GM12878 (cell line): ENCODE measurements around the gene KRCC1. TPM values are rescaled to one million over a fixed set of nuclear protein-coding genes. Genes with fewer than 3 reads are reported as not detected.

ENCODE experiments used
- ATAC-seq: fragments of 200-7000 bp; cut with Tn5 transposase; 3 replicates; pipeline ENCODE4 v1.9.1; 2020; ENCODE audit warnings: mild to moderate bottlenecking, moderate library complexity
- BruUV-seq: library from RNA; stranded (reverse); fragments of 400-500 nt; replicated peaks from 2 replicates; lab custom pipeline; 2021; lab: Mats Ljungman, UMichigan
- CTCF ChIA-PET: fragments of 300-600 bp; sonication (Branson Sonifier 250); formaldehyde crosslinking; extraction: SDS; loops from one replicate; lab custom pipeline; 2021; ENCODE audit warnings: inconsistent platforms; lab: Yijun Ruan, JAX
- POLR2A ChIA-PET: fragments of 350-600 bp; formaldehyde crosslinking; extraction: SDS; loops from one replicate; lab custom pipeline; 2021; ENCODE audit warnings: inconsistent platforms; lab: Charles Lee
- RAD21 ChIA-PET: fragments of 300-600 bp; sonication (Branson Sonifier 250); formaldehyde crosslinking; loops from one replicate; lab custom pipeline; 2023; ENCODE audit warnings: antibody characterized with exemption; ENCODE audit not compliant: unreplicated experiment; lab: Charles Lee
- SMC1A ChIA-PET: fragments of 300-600 bp; sonication (Branson Sonifier 250); formaldehyde crosslinking; loops from one replicate; lab custom pipeline; 2023; ENCODE audit not compliant: unreplicated experiment, uncharacterized antibody; lab: Charles Lee
- DNase-seq: peaks from one replicate; pipeline ENCODE4 v3.0.0-alpha.2; 2011; ENCODE audit warnings: low read depth, low spot score
- FAIRE-seq: peaks from 3 replicates; lab custom pipeline; 2011; peaks lifted over from hg19 to GRCh38; lab: Jason Lieb, UNC
- H2AFZ ChIP-seq: 2 replicates; pipeline ENCODE4 v1.6.0; 2011; ENCODE audit warnings: low read depth, low read length, control low read depth; ENCODE audit not compliant: control insufficient read depth
- H3K27ac ChIP-seq: 2 replicates; pipeline ENCODE4 v1.5.1; 2011; ENCODE audit warnings: control low read depth; ENCODE audit not compliant: control insufficient read depth, insufficient read depth
- H3K27me3 ChIP-seq, 2 experiments: replicated peaks in 1 of 2; 2 replicates each; pipeline versions ENCODE4 v1.6.0 to v1.6.1; 2011; ENCODE audit warnings: low read length in 1 of 2; ENCODE audit not compliant: control insufficient read depth in 2 of 2, insufficient read depth in 2 of 2
- H3K36me3 ChIP-seq, 2 experiments: 2 replicates each; pipeline ENCODE4 v1.5.1; 2011; ENCODE audit warnings: low read length in 1 of 2; ENCODE audit not compliant: control insufficient read depth in 2 of 2, insufficient read depth in 2 of 2
- H3K4me1 ChIP-seq: 2 replicates; pipeline ENCODE4 v1.6.1; 2011; ENCODE audit warnings: mild to moderate bottlenecking, low read length, moderate library complexity, mixed read lengths; ENCODE audit not compliant: control insufficient read depth, insufficient read depth
- H3K4me2 ChIP-seq: 2 replicates; pipeline ENCODE4 v1.6.0; 2011; ENCODE audit warnings: control low read depth; ENCODE audit not compliant: control insufficient read depth, insufficient read depth
- H3K4me3 ChIP-seq: fragments of 200-600 bp; sonication (generic); 2 replicates; pipeline ENCODE4 v1.5.1; 2016
- H3K79me2 ChIP-seq: 2 replicates; pipeline ENCODE4 v1.6.0; 2011; ENCODE audit warnings: low read length; ENCODE audit not compliant: control insufficient read depth, insufficient read depth
- H3K9ac ChIP-seq: 2 replicates; pipeline ENCODE4 v1.8.0; 2011; ENCODE audit warnings: low read length, control low read depth, mixed read lengths; ENCODE audit not compliant: control insufficient read depth, insufficient read depth
- H3K9me3 ChIP-seq: replicated peaks from 3 replicates; pipeline ENCODE4 v1.5.1; 2011; ENCODE audit warnings: mild to moderate bottlenecking, low read length; ENCODE audit not compliant: control insufficient read depth, insufficient read depth
- H4K20me1 ChIP-seq: 2 replicates; pipeline ENCODE4 v1.6.0; 2011; ENCODE audit not compliant: control insufficient read depth, insufficient read depth
- CHD4 ChIP-seq: fragments of 200-600 bp; sonication (generic); IDR thresholded peaks from 2 replicates; pipeline ENCODE4 v1.6.1; 2016; ENCODE audit warnings: mild to moderate bottlenecking
- EP300 ChIP-seq, 2 experiments: fragments of 150-350 bp in 1 of 2; IDR thresholded peaks; 2 replicates each; pipeline ENCODE4 v1.6.1; 2011 to 2012; ENCODE audit warnings: low read depth in 2 of 2, low read length in 2 of 2, borderline replicate concordance in 1 of 2, improper control_type of control experiment in 1 of 2, inconsistent platforms in 1 of 2; ENCODE audit not compliant: control insufficient read depth in 1 of 2
- PRDM15 ChIP-seq: fragments of 450-650 bp; formaldehyde crosslinking; IDR thresholded peaks from 2 replicates; pipeline ENCODE4 v1.4.0; 2020; ENCODE audit warnings: mild to moderate bottlenecking, moderate library complexity
- SPI1 ChIP-seq: IDR thresholded peaks from 2 replicates; pipeline ENCODE4 v1.6.1; 2011; ENCODE audit warnings: low read depth, mild to moderate bottlenecking, low read length, moderate library complexity, borderline replicate concordance; ENCODE audit not compliant: insufficient read depth
- in situ Hi-C: fragments of 300-500 bp; cut with MboI; formaldehyde crosslinking; loops from 9 replicates; pipeline ENCODE4 v1.14.3; 2018; ENCODE audit warnings: mixed read lengths
- intact Hi-C: fragments of 100-400 bp; cut with micrococcal nuclease; formaldehyde crosslinking; loops from one replicate; pipeline ENCODE4 v1.14.2; 2022; ENCODE audit not compliant: unreplicated experiment
- polyA plus RNA-seq, 11 experiments: library from polyadenylated mRNA; depleted of rRNA in 4 of 11; unstranded in 6 of 11; stranded (reverse) in 5 of 11; fragments of >200 nt; fragmentation: Nextera tagmentation in 4 of 11; fragmentation: Illumina TruSeq in 1 of 11; extraction: Ambion mirVana in 4 of 11; extraction: Trizol in 1 of 11; gene quantifications; 1 replicate in 1 of 11; 2 replicates in 10 of 11; pipeline versions ENCODE4 v1.2.1 to v1.2.3, GENCODE V29; 2011 to 2016; ENCODE audit warnings: inconsistent platforms in 2 of 11, missing spikeins in 2 of 11, low read depth in 1 of 11
- total RNA-seq, 4 experiments: library from RNA; depleted of rRNA in 3 of 4; stranded (reverse); fragments of >200 nt in 3 of 4; fragmentation: Illumina TruSeq in 1 of 4; extraction: Trizol in 1 of 4; gene quantifications; 2 replicates each; pipeline versions ENCODE4 v1.2.1 to v1.2.3, GENCODE V29; 2013 to 2021

Gene KRCC1
- total and polyA plus RNA-seq, 10 of the 15 experiments (the other 5 are each of a cell fraction or from before 2014, with no cell fraction given), result 3.8 to 27.2 (median 12.5) TPM

DNA sequence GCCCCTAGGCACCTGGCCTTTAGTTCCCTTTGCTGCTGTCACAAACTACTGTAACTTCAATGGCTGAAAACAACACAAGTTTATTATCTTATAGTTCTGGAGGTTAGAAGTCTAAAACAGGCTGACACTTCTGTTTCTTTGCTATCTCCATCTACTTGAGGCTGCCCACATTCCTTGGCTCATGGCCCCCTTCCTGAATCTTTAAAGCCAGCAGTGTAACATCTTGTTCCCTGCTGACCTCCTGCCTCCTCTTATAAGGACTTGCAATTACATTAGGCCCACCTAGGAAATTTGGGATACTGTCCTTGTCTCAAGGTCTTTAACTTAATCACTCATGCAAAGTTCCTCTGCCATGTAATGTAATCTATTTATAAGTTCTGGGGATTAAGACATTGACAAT, 18.6 kb upstream of the KRCC1 start:
- H3K27ac ChIP-seq, result no peak overlapping the region
- POLR2A ChIA-PET, result no interaction called here
- ATAC-seq (no peak), DNase-seq (no peak), FAIRE-seq (no peak)
- in situ Hi-C loops, result loop anchor here (25.0 kb wide), 1 partner anchor 588 kb away; no protein-coding TSS in a partner anchor
- no TSS peak for BruUV-seq
- no peak overlapping the region for H3K4me2 ChIP-seq
- H3K27me3 ChIP-seq, result no peaks in the 10 kb centered on the region
- TF ChIP-seq EP300 (IDR thresholded peaks at IDR 0.05; ENCODE audit: borderline replicate concordance in 1 of 2, control insufficient read depth in 1 of 2, low read depth in 2 of 2, low read length in 2 of 2), result no peak
- TF ChIP-seq CHD4, result no peak
- TF ChIP-seq PRDM15 (CRISPR knock-in tag), result no peak
- TF ChIP-seq SPI1, result no peak
- no peak overlapping the region for H2AFZ ChIP-seq
- RAD21 ChIA-PET, result no interaction called here
- H3K4me1 ChIP-seq, result no peaks in the 10 kb centered on the region
- H3K79me2 ChIP-seq, result no peaks in the 10 kb centered on the region
- H4K20me1 ChIP-seq, result no peaks in the 10 kb centered on the region
- CTCF ChIA-PET, result no interaction called here
- H3K4me3 ChIP-seq, result no peak overlapping the region
- H3K36me3 ChIP-seq, result no peaks in the 10 kb centered on the region
- SMC1A ChIA-PET, result no interaction called here
- no peak overlapping the region for H3K9ac ChIP-seq
- H3K9me3 ChIP-seq, result no peaks in the 10 kb centered on the region
- intact Hi-C loops, result no loop called here
